CD4-positive, alpha-beta T cell treated with Interleukin-4 for 4 hours (primary cell): ENCODE results near the gene SETD6.
A peak's percentile ranks its signal among the peaks of the same experiment; 100 is the strongest.

Experiments
- DNase-seq: peaks from one replicate; pipeline ENCODE4 v3.0.0-alpha.2; 2020

The SETD6 gene

DNA sequence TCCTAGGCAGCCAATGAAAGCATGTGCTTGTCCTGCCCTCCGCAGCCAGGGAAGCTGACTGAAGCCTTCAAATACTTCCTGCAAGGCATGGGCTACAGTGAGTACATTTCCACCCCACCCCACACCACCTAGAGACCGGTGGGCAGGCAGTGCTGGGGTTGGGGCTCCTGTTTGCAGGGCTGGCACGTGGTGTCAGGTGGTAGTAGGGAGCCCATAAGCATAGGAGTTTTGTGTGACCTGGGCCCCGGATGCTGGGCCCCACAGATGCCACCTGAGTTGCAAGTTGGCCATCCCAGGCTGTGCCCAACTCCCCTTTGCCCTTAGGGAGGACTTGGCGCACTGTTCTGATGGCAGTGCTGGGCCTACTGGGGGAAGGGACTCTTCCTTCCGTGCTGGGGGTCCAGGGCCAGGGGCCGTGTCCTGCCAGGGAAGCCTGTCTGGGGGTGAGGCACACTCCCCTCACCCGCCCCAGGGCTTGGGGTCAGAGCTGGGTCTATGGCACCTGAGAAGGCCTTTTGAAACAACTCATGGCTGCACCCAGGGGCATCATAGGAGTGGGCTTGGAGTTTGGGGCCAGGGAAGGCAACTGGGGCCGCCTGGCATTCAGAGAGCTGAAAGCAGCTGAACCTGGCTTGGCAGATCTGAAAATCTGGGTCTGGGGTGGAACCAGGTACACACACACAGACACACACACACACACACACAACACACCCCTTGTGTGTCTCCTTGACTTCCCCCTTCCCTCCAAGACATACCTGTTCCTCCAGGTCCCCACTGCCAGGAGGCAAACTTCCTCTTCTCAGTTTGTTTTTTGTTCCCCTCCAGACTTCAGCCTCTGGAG lies 5.8 kb upstream of the SETD6 start:
- no peak for DNase-seq

DNA sequence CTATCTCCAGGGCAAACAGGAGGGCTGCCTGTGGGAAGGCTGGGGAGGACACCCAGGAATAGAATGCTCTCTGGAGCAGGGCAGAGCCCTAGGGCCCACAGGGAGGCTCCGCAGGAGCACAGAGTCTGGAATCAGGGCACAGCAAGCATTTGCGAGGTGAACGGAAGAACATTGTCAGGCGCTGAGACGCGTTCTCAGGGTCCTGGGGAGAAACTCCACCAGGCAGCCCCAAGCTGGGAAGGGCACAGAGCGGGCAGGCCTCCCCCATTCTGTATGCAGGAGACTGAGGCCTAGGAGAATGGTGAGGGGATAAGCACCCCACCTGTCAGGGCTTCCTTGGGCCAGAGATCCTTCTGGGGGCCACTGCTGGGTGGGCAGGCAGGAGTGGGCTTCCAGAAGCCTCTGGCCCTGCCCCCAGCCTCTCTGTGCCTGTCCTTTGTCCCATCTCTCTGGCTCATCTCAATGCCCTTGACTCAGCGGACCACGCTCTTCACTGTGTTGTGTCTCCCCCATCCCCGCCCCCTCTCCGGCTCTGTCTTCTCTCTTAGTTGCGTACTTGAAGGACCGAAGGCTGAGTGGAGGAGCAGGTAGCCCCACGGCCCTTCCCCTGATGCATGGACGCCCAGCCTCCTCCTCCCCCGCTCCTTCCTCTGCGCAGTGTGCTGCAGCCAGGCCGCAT lies 5.1 kb upstream of the SETD6 start:
- no peak for DNase-seq

DNA sequence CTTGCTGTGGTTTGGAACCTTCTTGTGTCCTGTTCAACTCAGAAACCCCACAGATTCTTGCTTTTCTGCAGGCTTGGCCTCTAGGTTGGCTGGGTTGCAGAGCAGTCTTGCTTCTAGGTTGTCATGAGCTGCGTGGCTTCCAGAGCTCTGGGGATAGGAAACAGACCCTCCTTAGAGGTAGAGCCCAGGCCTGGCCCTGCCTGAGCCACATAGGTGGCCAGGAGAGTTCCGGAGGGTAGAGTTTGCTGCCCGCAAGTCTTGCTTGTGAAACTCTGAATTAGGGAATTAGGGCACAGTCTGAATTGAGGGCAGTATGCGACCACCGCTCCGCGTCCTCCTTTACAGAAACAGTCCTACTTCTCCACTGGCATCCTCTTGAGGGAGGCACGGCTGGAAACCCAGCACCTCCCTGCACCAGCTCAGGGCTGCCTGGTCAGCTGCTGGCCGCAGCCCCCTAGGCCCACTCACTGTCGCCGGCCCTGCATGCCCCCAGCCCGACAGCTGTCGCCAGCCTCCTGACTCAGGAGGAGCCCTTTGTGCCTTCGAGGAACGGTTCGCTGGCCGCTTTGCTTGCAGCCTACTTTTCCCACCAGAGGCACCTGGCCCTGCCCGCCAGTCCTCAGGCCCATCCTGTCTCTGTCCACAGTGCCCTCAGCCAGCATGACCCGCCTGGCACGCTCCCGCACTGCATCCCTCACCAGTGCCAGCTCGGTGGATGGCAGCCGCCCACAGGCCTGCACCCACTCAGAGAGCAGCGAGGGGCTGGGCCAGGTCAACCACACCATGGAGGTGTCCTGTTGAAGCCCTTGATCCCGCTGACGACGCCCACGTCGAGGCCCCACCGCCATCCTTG lies 4.3 kb upstream of the SETD6 start:
- DNase-seq: no peak

DNA sequence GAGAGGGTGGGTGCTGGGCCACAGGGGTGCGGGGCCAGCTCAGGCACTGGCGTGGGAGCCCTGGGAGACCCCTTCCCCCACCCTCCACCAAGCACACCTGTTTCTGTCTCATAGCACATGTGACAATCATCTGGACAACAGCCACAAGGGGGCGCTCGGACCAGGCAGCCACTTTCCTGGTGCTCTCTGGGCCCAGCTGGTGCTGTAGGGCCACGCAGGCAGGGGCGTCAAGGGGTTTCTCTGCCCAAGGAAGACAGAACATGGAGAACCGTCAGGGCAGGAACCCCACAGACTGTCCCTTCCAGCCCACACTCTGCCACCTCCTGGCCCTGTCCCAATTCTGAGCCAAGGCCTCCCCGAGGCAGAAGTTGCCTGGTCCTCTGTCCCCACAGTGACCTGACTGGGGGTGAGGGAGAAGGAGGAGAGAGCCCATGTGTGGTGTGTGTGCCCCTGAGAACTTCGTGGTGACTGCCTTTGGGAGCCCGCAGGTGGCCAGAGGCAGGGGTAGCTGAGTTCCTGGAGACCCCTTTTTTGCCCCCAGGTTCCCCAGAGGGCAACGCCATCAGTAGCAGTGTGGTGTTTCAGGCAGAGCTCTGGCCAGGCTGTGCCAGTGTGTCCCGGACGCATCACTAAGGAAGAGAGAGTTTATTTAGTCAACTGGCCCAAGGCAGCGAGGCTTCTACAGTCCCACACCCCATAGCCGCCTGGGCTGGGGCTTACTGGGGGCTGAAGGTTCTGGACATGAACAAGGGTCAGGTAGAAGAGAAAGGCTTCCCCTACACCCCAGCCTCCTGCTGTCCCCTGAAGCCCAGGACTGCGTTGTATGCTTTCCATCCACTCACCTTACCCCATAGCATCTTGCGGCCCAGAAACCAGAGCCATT lies 3.1 kb upstream of the SETD6 start:
- peak; percentile 74 for DNase-seq

- DNase-seq: no peak
Measured at GRCh38 chr16:58513874-58514273, 1.4 kb upstream of the SETD6 start.

DNA sequence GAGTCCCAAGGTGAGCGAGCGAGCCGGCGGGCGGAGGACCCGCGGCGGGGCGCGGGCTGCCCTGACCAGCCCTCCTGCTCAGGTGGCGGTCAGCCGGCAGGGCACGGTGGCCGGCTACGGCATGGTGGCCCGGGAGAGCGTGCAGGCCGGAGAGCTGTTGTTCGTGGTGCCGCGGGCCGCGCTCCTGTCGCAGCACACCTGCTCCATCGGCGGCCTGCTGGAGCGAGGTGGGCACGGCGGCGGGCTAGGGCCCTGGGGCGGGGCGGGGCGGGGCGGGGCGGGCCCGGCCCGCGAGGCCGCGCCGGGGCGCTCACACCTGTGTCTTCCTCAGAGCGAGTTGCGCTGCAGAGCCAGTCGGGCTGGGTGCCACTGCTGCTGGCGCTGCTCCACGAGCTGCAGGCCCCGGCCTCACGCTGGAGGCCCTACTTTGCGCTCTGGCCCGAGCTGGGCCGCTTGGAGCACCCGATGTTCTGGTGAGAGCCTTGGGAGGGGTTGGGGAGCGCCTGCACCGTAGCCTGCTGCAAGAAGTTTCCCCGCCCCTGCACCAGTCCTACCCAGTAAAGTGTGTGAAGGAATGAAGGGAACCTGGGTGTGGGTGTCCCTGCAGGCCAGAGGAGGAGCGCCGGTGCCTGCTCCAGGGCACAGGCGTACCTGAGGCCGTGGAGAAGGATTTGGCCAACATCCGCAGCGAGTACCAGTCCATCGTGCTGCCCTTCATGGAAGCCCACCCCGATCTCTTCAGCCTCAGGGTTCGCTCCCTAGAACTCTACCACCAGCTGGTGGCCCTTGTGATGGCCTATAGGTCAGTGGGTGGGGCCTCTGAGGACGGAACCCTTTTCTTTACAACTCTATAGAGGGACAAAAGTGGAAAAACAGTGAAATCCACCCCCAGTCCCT lies 802 bp downstream of the SETD6 start:
- peak; percentile 22 for DNase-seq

DNA sequence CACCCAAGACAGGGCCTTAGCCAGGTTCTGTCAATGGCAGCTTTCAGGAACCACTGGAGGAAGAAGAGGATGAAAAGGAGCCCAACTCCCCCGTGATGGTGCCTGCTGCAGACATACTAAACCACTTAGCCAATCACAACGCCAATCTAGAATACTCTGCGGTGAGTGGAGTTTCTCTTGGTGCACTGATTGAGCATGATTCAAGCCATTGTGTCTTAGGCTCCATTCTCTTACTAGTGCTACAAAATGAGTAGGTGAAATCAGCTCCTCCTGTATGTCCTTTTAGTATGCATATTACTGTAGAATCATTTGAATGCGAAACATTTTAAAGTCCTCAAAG lies 1.4 kb downstream of the SETD6 start:
- no peak for DNase-seq

- DNase-seq: no peak
Measured at GRCh38 chr16:58518083-58518979, 3.0 kb downstream of the SETD6 start.

DNA sequence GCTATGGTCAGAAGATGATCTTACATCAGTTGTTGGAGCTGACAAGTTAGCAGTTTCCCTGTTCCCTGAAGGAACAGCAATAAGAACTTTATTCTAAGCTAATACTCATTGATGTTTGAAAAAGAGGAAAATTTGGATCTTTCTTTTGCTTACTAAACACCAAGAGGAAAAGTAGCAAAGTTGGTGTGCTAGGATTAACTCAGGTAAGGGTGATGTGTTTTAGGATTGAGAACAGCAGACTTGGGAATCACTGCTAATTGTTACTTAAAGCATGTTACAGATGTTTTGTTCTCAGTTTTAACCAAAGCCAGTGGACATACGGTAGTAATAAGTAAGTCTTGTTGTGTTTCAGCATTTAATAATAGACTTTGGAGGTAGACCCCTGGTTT lies 3.7 kb downstream of the SETD6 start:
- no peak for DNase-seq

DNA sequence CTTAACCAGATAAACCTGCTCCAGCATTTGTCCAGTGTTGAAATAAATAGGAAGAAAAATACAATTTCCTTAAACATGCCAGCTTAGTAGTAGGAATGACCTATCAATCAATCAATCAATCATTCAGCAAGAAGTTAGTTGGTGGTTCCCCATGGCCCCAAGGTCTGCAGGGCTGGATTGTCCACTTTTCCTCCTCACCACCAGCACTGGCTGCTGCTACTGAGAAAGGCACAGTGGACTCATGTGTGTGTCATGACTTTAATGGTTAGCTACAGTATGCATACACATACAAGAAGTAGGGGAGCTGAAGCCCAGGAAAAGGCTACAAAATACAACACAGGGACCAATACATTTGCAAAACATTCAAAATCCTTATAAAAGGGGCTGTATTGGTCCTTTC lies 4.4 kb downstream of the SETD6 start:
- DNase-seq: no peak

DNA sequence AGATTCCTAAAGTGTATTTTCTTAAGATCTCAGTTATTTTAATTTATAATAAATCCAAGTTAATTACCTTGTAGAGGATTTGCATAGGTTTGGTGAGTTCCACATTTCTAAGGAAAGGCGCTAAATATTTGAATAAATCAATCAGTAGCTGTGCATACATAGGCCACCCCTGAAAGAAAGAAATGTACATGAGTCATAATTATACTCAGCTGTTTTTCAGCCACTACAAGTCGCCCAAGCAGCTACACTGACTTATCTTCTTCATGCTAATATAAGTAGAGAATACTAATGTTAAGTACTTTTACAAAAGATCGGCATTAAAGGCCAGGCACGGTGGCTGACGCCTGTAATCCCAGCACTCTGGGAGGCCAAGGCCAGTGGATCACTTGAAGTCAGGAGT lies 14.9 kb downstream of the SETD6 start:
- no peak for DNase-seq

DNA sequence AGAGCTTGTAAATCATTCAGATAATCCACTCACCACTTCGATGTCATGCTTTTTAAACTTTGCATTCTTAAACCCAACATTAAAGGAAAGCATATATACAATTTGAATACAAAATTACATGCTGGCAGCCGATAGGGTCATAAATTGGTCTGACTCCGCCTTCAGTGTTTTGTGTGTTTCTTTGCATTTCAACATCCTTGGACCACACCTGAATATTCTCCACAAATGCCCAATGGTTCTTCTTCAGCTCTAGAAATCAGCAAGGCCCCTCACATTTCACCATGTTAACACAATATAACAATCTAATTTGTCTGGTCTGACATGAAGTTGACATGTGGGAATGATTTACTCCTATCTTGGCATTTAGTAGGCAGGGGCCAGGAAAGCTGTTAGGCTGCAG lies 17.1 kb downstream of the SETD6 start:
- DNase-seq: no peak

- no peak for DNase-seq
Measured at GRCh38 chr16:58533751-58534470, 18.6 kb downstream of the SETD6 start.

- DNase-seq: no peak
Measured at GRCh38 chr16:58535100-58535499, 19.8 kb downstream of the SETD6 start.

GRCh38 chr16:58536278-58536677 lies 21.0 kb downstream of the SETD6 start:
- DNase-seq: no peak

DNA sequence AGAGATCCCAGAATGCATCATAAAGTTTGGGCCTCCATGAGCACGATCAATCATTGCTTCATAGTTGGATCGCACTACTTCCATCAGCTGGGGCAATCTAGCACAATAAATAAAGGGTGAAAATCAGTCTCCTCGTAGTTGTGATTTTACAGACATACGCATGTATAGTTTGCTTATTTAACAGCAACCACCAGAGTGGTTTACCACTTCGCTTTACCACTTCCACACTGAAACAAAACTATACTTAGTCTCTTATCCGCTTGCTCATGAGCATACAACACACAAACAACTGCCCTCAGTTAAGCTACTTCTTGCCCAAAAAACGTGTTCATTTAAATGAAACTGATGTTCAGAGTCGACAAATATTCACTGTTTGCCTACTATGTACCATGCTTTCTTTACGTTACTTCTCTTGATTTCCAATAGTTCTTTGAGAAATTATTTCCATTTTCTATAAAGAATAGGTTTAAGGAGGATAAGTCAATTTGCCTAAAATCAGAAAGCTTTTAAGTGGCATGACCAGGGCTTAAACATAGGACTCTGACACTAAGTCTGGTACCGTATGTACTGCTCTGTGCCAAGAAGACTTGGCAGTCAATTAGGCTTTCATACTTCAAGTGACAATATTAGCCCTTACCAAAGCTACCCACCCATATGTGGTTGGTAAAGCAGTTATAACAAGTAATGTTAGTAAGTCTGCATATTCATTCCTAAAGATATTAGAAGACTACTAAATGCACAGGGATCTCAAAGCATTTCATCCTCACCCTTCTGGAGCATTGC lies 22.0 kb downstream of the SETD6 start:
- no peak for DNase-seq

- no peak for DNase-seq
Measured at GRCh38 chr16:58541711-58542110, 26.4 kb downstream of the SETD6 start.

DNA sequence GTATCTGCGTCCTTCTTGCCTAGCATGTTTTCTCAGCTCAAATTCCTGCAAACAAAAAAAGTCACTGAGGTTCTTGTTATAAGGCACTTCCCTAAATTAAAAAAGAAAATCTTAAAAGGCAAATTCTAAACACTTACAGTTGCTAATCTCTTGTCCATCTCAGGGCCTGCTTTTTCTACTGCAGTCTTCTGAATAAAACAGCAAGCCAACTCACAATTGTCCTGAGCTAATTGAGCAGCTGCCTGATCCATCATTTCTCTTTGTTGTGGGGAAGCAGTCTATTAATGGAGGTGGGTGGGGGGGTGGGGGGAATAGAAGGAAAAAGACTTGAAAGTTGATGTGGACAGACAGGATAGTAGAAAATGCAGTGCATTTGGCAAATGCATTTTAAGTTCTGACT lies 27.0 kb downstream of the SETD6 start:
- no peak for DNase-seq

GRCh38 chr16:58543685-58544084 lies 28.4 kb downstream of the SETD6 start:
- no peak for DNase-seq
